PC-3 (cell line): ENCODE results near the gene PRR5. TPM values are rescaled to one million over a fixed set of nuclear protein-coding genes. Genes with fewer than 3 reads are reported as not detected.
"Not testable (repeated sequence)": the region's sequence is repeated elsewhere in the genome, so short reads cannot be mapped to it uniquely, and the experiment has no call there.

Source experiments
- ATAC-seq: fragments of 200-7000 bp; cut with Tn5 transposase; 2 replicates; pipeline ENCODE4 v1.9.1; 2020; ENCODE audit warnings: mild to moderate bottlenecking, moderate library complexity
- BruUV-seq: library from RNA; stranded (reverse); fragments of 400-500 nt; replicated peaks from 2 replicates; lab custom pipeline; 2021; lab: Mats Ljungman, UMichigan
- CTCF ChIA-PET: fragments of 300-600 bp; sonication (Branson Sonifier 250); formaldehyde crosslinking; loops from one replicate; lab custom pipeline; 2022; ENCODE audit warnings: antibody characterized with exemption; lab: Charles Lee
- POLR2A ChIA-PET: fragments of 300-600 bp; sonication (Branson Sonifier 250); formaldehyde crosslinking; loops from one replicate; lab custom pipeline; 2022; ENCODE audit warnings: antibody characterized with exemption; ENCODE audit not compliant: unreplicated experiment; lab: Charles Lee
- DNase-seq: peaks from one replicate; pipeline ENCODE4 v3.0.0-alpha.2; 2015
- H2AFZ ChIP-seq: fragments of 300-600 bp; sonication (generic); 2 replicates; pipeline ENCODE4 v1.6.0; 2016; ENCODE audit warnings: antibody characterized with exemption, low read length
- H3F3A ChIP-seq: fragments of 300-600 bp; sonication (generic); one replicate; pipeline ENCODE4 v1.6.0; 2017; ENCODE audit warnings: antibody characterized with exemption, low read length, control low read depth, mild to moderate bottlenecking; ENCODE audit not compliant: unreplicated experiment
- H3K27ac ChIP-seq: fragments of 300-600 bp; sonication (generic); 2 replicates; pipeline ENCODE4 v1.5.1; 2016; ENCODE audit warnings: mild to moderate bottlenecking, low read length
- H3K27me3 ChIP-seq: fragments of 300-600 bp; sonication (generic); 2 replicates; pipeline ENCODE4 v1.6.1; 2016; ENCODE audit warnings: low read length, mixed read lengths
- H3K36me3 ChIP-seq: fragments of 300-600 bp; sonication (generic); 2 replicates; pipeline ENCODE4 v1.6.1; 2016; ENCODE audit warnings: low read depth, mixed run types, low read length, mixed read lengths
- H3K4me1 ChIP-seq: fragments of 300-600 bp; sonication (generic); 2 replicates; pipeline ENCODE4 v1.5.1; 2016; ENCODE audit warnings: low read length; ENCODE audit not compliant: insufficient read depth
- H3K4me2 ChIP-seq: fragments of 300-600 bp; sonication (generic); 2 replicates; pipeline ENCODE4 v1.6.0; 2016; ENCODE audit warnings: low read length
- H3K4me3 ChIP-seq: fragments of 300-600 bp; sonication (generic); 2 replicates; pipeline ENCODE4 v1.5.1; 2016; ENCODE audit warnings: mild to moderate bottlenecking, low read length, mixed read lengths
- H3K79me2 ChIP-seq: fragments of 300-600 bp; sonication (generic); 2 replicates; pipeline ENCODE4 v1.6.1; 2017; ENCODE audit warnings: low read length, mixed read lengths
- H3K9ac ChIP-seq: fragments of 300-600 bp; sonication (generic); 2 replicates; pipeline ENCODE4 v1.6.0; 2016; ENCODE audit warnings: mild to moderate bottlenecking, low read length
- H3K9me2 ChIP-seq: fragments of 300-600 bp; sonication (generic); replicated peaks from 2 replicates; pipeline ENCODE4 v1.6.1; 2016; ENCODE audit warnings: mixed run types, low read length, mixed read lengths
- H3K9me3 ChIP-seq: fragments of 300-600 bp; sonication (generic); 2 replicates; pipeline ENCODE4 v1.6.1; 2016; ENCODE audit warnings: low read length, mixed read lengths
- H4K20me1 ChIP-seq: fragments of 300-600 bp; sonication (generic); 2 replicates; pipeline ENCODE4 v1.6.1; 2016; ENCODE audit warnings: low read length, mixed read lengths
- EZH2 ChIP-seq: fragments of 300-600 bp; sonication (generic); IDR thresholded peaks from one replicate; pipeline ENCODE4 v1.6.1; 2017; ENCODE audit warnings: antibody characterized with exemption, mild to moderate bottlenecking, low read length; ENCODE audit not compliant: unreplicated experiment
- EZH2phosphoT487 ChIP-seq: fragments of 300-600 bp; sonication (generic); IDR thresholded peaks from 2 replicates; pipeline ENCODE4 v1.6.1; 2018; ENCODE audit warnings: mild to moderate bottlenecking, antibody characterized with exemption, low read length, borderline replicate concordance
- intact Hi-C: fragments of 100-400 bp; cut with micrococcal nuclease; formaldehyde crosslinking; loops from 2 replicates; pipeline ENCODE4 v1.9.0; 2023
- total RNA-seq: library from RNA; depleted of rRNA; stranded (reverse); fragments of >200 nt; gene quantifications from 2 replicates; pipeline ENCODE4 v1.2.3, GENCODE V29; 2014
- TF ChIP-seq, protein P1 (sequence below): fragments of 300-600 bp; sonication (generic); conservative IDR thresholded peaks from 2 replicates; pipeline ENCODE4 v1.5.1; 2017; ENCODE audit warnings: antibody characterized with exemption, low read depth, mild to moderate bottlenecking, low read length

PRR5 gene
- total RNA-seq, 1 experiment from 2014 or later: 14.5 TPM

DNA sequence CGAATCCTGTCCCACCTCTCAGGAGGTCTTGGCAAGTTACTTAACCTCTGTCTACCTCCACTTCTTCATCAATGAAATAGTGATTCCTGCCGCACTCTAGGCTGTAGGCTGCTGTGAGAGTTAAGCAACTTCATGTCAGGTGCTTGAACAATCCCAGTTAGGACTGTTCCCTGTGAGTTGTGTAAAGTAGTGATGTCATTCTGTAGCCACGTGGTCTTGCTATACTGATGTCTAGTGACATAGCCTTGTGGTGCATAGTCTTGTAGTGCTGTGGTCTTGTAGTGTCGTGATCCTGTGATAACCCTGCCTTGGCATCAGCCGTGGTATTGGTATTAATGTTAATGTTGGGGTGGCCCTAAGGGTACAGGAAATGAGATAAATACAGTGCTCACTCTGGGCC is 30.3 kb upstream of the PRR5 start:
- ATAC-seq: no peak
- Histone ChIP-seq H3K36me3 (no peaks in the 10 kb centered on the region), H3F3A (no peaks in the 10 kb centered on the region), H2AFZ (no peak overlapping the region), H3K4me3 (no peak overlapping the region), H3K27me3 (peaks cover 17% of the 10 kb centered on the region), H3K79me2 (no peaks in the 10 kb centered on the region), H3K9me2 (no peaks in the 10 kb centered on the region), H3K4me1 (peaks cover 4% of the 10 kb centered on the region), H3K4me2 (no peak overlapping the region), H3K9ac (no peak overlapping the region), H3K27ac (no peak overlapping the region), H3K9me3 (no peaks in the 10 kb centered on the region), H4K20me1 (no peaks in the 10 kb centered on the region)
- BruUV-seq: no TSS peak
- CTCF ChIA-PET: no interaction called here
- POLR2A ChIA-PET: no interaction called here
- no peak for DNase-seq
- TF ChIP-seq EZH2phosphoT487 (no peak), EZH2 (no peak)
- TF ChIP-seq, protein P1, sequence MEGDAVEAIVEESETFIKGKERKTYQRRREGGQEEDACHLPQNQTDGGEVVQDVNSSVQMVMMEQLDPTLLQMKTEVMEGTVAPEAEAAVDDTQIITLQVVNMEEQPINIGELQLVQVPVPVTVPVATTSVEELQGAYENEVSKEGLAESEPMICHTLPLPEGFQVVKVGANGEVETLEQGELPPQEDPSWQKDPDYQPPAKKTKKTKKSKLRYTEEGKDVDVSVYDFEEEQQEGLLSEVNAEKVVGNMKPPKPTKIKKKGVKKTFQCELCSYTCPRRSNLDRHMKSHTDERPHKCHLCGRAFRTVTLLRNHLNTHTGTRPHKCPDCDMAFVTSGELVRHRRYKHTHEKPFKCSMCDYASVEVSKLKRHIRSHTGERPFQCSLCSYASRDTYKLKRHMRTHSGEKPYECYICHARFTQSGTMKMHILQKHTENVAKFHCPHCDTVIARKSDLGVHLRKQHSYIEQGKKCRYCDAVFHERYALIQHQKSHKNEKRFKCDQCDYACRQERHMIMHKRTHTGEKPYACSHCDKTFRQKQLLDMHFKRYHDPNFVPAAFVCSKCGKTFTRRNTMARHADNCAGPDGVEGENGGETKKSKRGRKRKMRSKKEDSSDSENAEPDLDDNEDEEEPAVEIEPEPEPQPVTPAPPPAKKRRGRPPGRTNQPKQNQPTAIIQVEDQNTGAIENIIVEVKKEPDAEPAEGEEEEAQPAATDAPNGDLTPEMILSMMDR: no peak
- intact Hi-C loops: no loop called here

DNA sequence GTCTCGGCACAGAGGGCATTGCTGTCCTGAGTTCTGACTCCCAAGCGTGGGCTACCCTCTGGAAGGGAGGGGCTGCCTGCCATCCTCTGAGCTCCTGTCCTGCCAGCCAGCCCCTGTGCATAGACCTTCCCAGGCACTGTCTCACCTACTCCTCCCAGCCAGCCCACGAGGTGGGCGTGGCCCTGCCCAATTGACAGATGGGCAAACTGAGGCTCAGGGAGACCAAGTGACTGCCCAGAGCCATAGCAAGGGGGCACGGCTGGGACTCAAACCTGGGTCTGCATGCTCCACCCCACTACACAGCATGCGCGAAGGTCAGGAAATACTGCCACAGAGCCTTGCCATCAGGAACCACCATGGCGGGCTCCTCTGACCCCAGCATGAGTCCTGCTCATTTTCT is 29.4 kb upstream of the PRR5 start:
- no peak for ATAC-seq
- Histone ChIP-seq H3K4me1 (peaks cover 9% of the 10 kb centered on the region), H3K9me3 (no peaks in the 10 kb centered on the region), H2AFZ (no peak overlapping the region), H3K36me3 (no peaks in the 10 kb centered on the region), H3K27ac (no peak overlapping the region), H3K4me2 (no peak overlapping the region), H3F3A (no peaks in the 10 kb centered on the region), H3K79me2 (no peaks in the 10 kb centered on the region), H3K9me2 (no peaks in the 10 kb centered on the region), H3K9ac (no peak overlapping the region), H3K27me3 (peaks cover 11% of the 10 kb centered on the region), H4K20me1 (no peaks in the 10 kb centered on the region), H3K4me3 (no peak overlapping the region)
- intact Hi-C loops: no loop called here
- BruUV-seq: no TSS peak
- POLR2A ChIA-PET: no interaction called here
- TF ChIP-seq EZH2 (no peak), EZH2phosphoT487 (no peak)
- TF ChIP-seq, protein P1: no peak
- CTCF ChIA-PET: no interaction called here
- DNase-seq: no peak

DNA sequence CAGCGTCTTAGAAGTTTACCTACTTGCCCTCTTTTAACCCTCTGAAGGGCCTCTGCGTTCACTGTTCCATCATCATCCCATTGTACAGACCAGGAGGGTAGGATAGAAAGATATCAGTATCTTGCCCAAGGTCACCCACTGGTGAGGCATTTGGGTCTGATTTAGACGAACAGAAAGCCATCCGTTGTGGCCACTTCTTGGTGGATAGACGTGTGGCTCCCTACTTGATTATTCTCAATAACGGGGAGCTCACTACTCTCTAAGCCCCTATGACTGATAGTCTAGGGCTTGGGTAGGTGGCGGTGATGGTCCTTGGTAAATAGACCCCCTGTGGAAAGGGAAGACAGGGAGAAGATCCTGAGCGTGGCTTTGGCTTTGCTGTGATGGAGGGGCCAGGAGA is 28.6 kb upstream of the PRR5 start:
- Histone ChIP-seq H3K27me3 (peaks cover 6% of the 10 kb centered on the region), H3K4me1 (peaks cover 9% of the 10 kb centered on the region), H3K9ac (no peak overlapping the region), H2AFZ (no peak overlapping the region), H3K9me2 (no peaks in the 10 kb centered on the region), H3K9me3 (no peaks in the 10 kb centered on the region), H3F3A (no peaks in the 10 kb centered on the region), H3K36me3 (no peaks in the 10 kb centered on the region), H4K20me1 (no peaks in the 10 kb centered on the region), H3K27ac (no peak overlapping the region), H3K4me2 (no peak overlapping the region), H3K4me3 (no peak overlapping the region), H3K79me2 (no peaks in the 10 kb centered on the region)
- DNase-seq (no peak), ATAC-seq (no peak)
- TF ChIP-seq, protein P1: no peak
- TF ChIP-seq EZH2phosphoT487 (no peak), EZH2 (no peak)
- intact Hi-C loops: no loop called here
- BruUV-seq: no TSS peak
- ChIA-PET CTCF (no interaction called here), POLR2A (no interaction called here)

DNA sequence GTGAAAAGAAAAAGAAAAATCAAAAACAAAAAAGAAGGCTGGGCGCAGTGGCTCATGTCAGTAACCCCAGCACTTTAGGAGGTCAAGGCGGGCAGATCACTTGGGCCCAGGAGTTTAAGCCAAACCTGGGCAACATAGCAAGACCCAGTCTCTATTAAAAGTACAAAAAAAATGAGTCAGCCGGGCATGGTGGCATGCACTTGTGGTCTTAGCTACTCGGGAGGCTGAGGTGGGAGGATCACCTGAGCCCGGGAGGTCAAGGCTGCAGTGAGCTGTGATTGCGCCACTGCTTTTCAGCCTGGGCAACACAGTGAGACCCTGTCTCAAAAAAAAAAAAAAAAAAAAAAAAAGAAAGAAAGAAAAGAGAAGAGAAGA is 26.0 kb upstream of the PRR5 start:
- BruUV-seq, CTCF ChIA-PET, H3K4me2 ChIP-seq, H3K4me3 ChIP-seq, H2AFZ ChIP-seq, H3K4me1 ChIP-seq, H3K79me2 ChIP-seq, H3K9ac ChIP-seq, H3K27ac ChIP-seq, H3K27me3 ChIP-seq, ATAC-seq, H3K9me2 ChIP-seq, H3K36me3 ChIP-seq, intact Hi-C loops, H3F3A ChIP-seq, H3K9me3 ChIP-seq, H4K20me1 ChIP-seq, POLR2A ChIA-PET, DNase-seq: not testable (repeated sequence)
